GM12891 (cell line): ENCODE measurements around the gene NKRF. TPM values are rescaled to one million over a fixed set of nuclear protein-coding genes. Genes with fewer than 3 reads are reported as not detected.
"Not testable (repeated sequence)": the region's sequence is repeated elsewhere in the genome, so short reads cannot be mapped to it uniquely, and the experiment has no call there.

ENCODE experiments used
- DNase-seq: peaks from one replicate; pipeline ENCODE4 v3.0.0; 2011; ENCODE audit warnings: low spot score; ENCODE audit not compliant: insufficient read length
- FAIRE-seq: peaks from 2 replicates; lab custom pipeline; 2011; peaks lifted over from hg19 to GRCh38; lab: Jason Lieb, UNC
- PAX5 ChIP-seq: IDR thresholded peaks from 2 replicates; pipeline ENCODE4 v1.6.1; 2011; ENCODE audit warnings: low read length, moderate library complexity, mild to moderate bottlenecking; ENCODE audit not compliant: insufficient read depth, severe bottlenecking
- POLR2A ChIP-seq: IDR thresholded peaks from 2 replicates; pipeline ENCODE4 v1.6.1; 2011; ENCODE audit warnings: low read depth, low read length, control low read depth
- POLR2AphosphoS5 ChIP-seq: IDR thresholded peaks from 2 replicates; pipeline ENCODE4 v1.6.1; 2011; ENCODE audit warnings: low read depth, low read length, control low read depth
- POU2F2 ChIP-seq: IDR thresholded peaks from 2 replicates; pipeline ENCODE4 v1.6.1; 2011; ENCODE audit warnings: low read depth, mild to moderate bottlenecking, control low read depth, low read length, moderate library complexity
- SPI1 ChIP-seq: IDR thresholded peaks from 2 replicates; pipeline ENCODE4 v1.6.1; 2011; ENCODE audit warnings: low read depth, low read length, control low read depth
- TAF1 ChIP-seq: IDR thresholded peaks from 2 replicates; pipeline ENCODE4 v1.6.1; 2011; ENCODE audit warnings: low read depth, low read length, control low read depth
- polyA plus RNA-seq: library from polyadenylated mRNA; unstranded; fragments of >200 nt; gene quantifications from one replicate; pipeline ENCODE4 v1.2.1, GENCODE V29; 2012; ENCODE audit warnings: low read depth, missing spikeins, inconsistent platforms; ENCODE audit not compliant: missing spikeins

Gene NKRF
- polyA plus RNA-seq: 7.9 TPM

- peak; percentile 94 for FAIRE-seq
- DNase-seq: peak; percentile 54
- TF ChIP-seq POLR2A (peak; percentile 95), SPI1 (no peak), TAF1 (peak; percentile 92), POU2F2 (peak; percentile 42; the same call in 1 of the 2 replicates), POLR2AphosphoS5 (peak; percentile 93)
These were observed at the start of gene NKRF for GRCh38 chrX:119606280-119607017. TSS of gene NKRF (minus strand) at chrX:119606424.

- TF ChIP-seq TAF1: no peak
- no peak for TF ChIP-seq PAX5
- no peak for TF ChIP-seq POLR2A
- TF ChIP-seq POLR2AphosphoS5: 0 out of 2 replicates have a peak, but pooled peaks have one; percentile 42
- TF ChIP-seq SPI1: no peak
- no peak for TF ChIP-seq POU2F2
- FAIRE-seq (peak; percentile 72), DNase-seq (no peak)
These were observed 48.9 kb upstream of the NKRF start for GRCh38 chrX:119655125-119655524.

- no peak for TF ChIP-seq TAF1
- no peak for TF ChIP-seq POU2F2
- TF ChIP-seq POLR2AphosphoS5: no peak
- no peak for TF ChIP-seq POLR2A
- TF ChIP-seq SPI1: no peak
- no peak for TF ChIP-seq PAX5
- FAIRE-seq (no peak), DNase-seq (no peak)
These were observed 47.9 kb upstream of the NKRF start for GRCh38 chrX:119654112-119654531.

- no peak for DNase-seq
- FAIRE-seq: no peak
- TF ChIP-seq PAX5: no peak
- TF ChIP-seq POU2F2: no peak
- no peak for TF ChIP-seq TAF1
- TF ChIP-seq POLR2AphosphoS5: no peak
- no peak for TF ChIP-seq POLR2A
- TF ChIP-seq SPI1: no peak
These were observed 42.2 kb upstream of the NKRF start for GRCh38 chrX:119648421-119648775.

GRCh38 chrX:119647552-119648420 is 41.6 kb upstream of the NKRF start:
- no peak for DNase-seq
- peak; percentile 98 for FAIRE-seq
- TF ChIP-seq POLR2AphosphoS5: no peak
- no peak for TF ChIP-seq POU2F2
- TF ChIP-seq TAF1: no peak
- TF ChIP-seq POLR2A: no peak
- no peak for TF ChIP-seq SPI1
- no peak for TF ChIP-seq PAX5

- TF ChIP-seq POU2F2 (no peak), POLR2AphosphoS5 (no peak), TAF1 (no peak), POLR2A (no peak), PAX5 (no peak), SPI1 (no peak)
- FAIRE-seq (no peak), DNase-seq (no peak)
These were observed 40.9 kb upstream of the NKRF start for GRCh38 chrX:119647089-119647488.

- DNase-seq (no peak), FAIRE-seq (no peak)
- TF ChIP-seq POLR2A: no peak
- no peak for TF ChIP-seq TAF1
- no peak for TF ChIP-seq PAX5
- TF ChIP-seq POLR2AphosphoS5: no peak
- no peak for TF ChIP-seq SPI1
- TF ChIP-seq POU2F2: no peak
These were observed 40.3 kb upstream of the NKRF start for GRCh38 chrX:119646515-119646914.

GRCh38 chrX:119643696-119644095 is 37.5 kb upstream of the NKRF start:
- DNase-seq (no peak), FAIRE-seq (peak; percentile 76)
- TF ChIP-seq SPI1 (no peak), POU2F2 (no peak)

- DNase-seq (no peak), FAIRE-seq (peak; percentile 77)
- TF ChIP-seq PAX5 (no peak), POLR2A (no peak)
These were observed 34.5 kb upstream of the NKRF start for GRCh38 chrX:119640731-119641170.

- FAIRE-seq (peak; percentile 98), DNase-seq (no peak)
- no peak for TF ChIP-seq PAX5
- TF ChIP-seq SPI1: peak; percentile 35
These were observed 32.7 kb upstream of the NKRF start for GRCh38 chrX:119638725-119639471.

GRCh38 chrX:119637421-119637820 is 31.2 kb upstream of the NKRF start:
- not testable (repeated sequence) for DNase-seq, FAIRE-seq
